T-helper 22 cell (primary cell): Measurements from ENCODE around the gene TMEM18.

ENCODE experiments used
- DNase-seq: peaks from one replicate; pipeline ENCODE4 v3.0.0-alpha.2; 2020; ENCODE audit warnings: low read depth

The TMEM18 gene

DNA sequence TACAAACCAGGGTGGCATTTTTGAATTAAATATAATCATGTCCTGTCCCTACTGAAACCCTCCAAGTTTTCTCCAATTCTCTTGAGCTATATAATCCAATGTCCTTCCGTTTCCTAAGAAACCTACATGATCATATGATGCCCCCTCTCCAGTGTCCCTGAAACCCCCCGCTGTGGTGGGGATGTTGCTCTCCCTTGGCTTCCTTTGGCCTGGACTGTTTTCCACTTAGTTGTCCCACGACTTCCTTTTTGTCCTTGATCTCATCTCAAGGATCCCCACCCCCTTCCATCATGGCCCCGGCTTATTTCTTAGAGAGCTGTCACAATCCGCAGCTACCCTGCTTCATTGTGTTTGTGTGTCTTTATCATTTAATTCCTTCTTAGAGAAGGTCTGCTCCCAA, 43.8 kb downstream of the TMEM18 start:
- DNase-seq: no peak

DNA sequence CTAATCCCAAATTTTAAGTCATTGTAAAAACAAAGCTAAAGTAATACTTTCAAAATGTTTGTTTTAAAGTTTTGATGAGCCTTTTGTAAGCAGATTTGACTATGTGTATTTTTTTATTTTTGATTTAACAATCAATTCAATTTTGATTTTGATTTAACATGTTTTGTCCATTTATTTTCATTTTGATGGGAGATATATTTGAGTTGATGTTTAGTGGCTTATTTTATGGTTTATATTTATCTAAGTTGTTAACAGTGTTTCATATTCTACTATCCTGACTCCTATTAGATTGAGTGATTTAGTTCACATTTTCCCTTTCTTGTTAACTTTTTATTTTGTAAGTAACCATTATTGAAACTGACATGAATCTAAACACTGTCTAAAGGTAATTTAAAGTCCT, 44.7 kb downstream of the TMEM18 start:
- DNase-seq: no peak

DNA sequence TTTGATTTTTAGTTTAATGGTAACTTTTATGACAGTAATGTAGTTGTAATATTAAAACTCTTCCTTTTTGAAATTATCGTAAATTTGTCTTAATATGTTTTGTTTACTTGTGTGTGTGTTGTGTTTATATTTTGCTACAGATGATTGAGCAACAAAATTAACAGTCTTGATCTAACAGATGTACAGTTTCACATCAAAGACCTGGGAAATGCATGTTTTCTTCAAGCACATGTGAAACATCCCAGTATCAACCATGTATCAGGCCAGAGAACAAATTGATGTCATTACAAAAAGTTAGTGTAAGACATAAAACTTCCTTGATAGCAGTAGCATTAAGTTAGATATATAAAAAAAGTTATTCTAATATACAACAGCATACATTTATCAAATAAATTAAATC, 45.5 kb downstream of the TMEM18 start:
- DNase-seq: no peak

DNA sequence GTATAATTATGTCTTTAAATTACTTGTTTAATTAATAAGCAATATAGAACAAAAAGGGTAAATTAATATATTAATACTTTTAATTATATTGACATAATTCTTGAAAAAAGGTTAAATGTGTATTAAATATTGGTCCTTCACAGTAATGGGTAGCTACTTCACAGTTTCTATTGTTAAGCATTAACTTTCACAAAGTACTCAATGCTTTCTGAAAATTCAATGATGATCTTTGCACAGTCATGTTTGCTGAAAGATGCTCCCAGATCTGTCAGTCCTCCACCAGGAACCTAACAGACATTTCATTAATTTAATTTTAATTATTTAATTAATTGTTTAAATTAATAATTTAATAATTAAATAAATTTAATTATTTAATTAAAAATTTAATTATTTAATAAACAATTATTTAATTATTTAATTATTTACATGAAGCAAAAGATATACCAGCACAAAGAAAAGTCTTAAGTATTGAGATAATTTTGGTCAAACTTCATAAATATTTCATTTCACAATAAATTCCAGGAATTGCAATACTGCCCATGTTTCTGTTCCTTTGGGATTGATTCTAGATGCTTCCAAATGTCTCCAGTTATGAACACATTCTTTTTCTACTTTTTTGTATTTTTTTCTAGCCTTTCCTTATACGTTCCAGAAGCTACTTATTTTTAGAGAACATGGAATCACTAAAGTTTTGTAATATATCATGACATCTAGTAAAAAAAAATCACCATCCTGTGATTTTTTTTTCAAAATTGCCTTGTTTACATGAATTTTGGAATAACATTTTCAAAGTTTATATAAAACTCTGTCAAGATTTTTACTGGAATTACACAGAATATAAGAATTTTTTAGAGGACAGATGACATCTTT, 46.5 kb downstream of the TMEM18 start:
- DNase-seq: no peak

DNA sequence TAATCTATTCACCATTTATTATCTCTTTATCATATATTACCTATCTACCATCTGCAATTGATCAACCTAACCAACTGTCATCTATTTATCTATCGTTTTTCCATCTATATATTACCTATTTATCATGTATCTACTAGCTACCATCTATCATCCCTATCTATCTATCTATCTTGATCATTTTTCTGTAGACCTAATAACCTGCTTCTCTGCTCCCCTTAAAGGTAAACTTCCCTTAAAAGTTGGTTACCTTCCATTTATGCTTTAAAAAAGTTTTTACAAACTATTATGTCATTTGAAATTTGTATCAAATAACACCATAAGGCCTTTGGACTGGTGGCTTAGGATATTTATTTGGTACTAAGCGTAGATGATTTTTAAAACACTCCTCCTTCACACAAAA, 47.2 kb downstream of the TMEM18 start:
- DNase-seq: no peak

- no peak for DNase-seq
These were observed 48.6 kb downstream of the TMEM18 start for GRCh38 chr2:628651-629050.

- DNase-seq: no peak
These were observed 49.2 kb downstream of the TMEM18 start for GRCh38 chr2:627926-628560.

DNA sequence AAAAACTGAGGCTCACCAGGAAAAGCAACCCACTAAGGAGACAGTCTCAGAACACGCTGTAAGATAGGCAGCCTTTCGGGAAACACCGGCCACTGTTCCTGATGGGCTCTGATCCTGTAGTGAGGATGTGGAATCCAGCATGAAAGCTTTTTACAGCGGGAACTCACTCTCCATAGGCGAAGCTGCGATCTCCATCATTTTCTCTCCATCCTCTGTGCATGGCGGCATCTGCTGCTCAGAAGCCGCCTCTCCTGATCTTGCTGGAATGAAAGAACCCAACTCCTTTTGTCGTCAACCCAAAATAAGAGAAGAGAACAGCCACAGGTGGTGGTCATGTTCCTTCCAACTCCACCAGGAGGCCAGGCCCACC, 49.9 kb downstream of the TMEM18 start:
- DNase-seq: no peak

GRCh38 chr2:626491-627339, 50.5 kb downstream of the TMEM18 start:
- no peak for DNase-seq

DNA sequence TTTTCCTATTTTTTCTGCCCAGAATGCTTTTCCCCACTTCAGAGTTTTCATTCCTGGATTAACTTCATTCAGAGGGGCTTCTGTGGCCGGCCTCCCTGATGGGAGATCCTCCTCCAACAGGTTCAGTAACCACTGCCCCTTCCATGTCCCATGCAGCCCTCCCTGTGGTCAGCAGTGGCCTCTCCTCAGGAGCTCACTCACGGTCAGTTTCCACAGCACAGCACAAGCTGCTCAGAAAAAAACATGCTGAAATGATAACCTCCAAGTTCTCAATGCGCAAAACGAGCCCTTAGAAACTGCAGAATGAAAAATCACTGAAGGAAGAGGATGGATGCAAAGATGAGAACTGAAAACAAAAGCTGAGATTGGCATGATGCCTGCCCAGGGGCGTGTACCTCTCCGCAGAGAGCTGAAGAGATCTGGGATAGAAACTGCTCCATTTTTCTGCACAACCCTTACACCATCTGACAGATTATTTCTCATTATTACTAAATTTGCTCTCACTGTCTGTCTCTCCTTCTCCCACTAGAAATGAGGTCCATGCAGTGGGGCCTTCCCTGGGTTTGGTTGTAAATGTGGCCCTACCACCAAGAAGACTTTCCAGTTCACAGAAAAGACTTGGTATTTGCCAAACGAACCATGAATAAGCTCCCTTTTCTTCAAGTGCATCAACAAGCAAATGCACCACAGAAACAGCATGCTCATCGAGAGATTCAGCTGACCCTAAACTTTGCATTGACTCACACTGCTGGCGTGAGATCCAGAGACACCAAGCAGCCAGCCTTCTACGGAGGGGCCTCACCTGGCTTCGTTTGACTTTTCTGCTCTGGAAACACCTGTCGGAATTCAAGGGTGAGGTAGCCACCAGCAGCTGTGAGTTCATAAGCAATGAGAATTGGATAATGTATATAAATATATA, 51.5 kb downstream of the TMEM18 start:
- no peak for DNase-seq

- no peak for DNase-seq
These were observed 52.5 kb downstream of the TMEM18 start for GRCh38 chr2:624551-625347.

DNA sequence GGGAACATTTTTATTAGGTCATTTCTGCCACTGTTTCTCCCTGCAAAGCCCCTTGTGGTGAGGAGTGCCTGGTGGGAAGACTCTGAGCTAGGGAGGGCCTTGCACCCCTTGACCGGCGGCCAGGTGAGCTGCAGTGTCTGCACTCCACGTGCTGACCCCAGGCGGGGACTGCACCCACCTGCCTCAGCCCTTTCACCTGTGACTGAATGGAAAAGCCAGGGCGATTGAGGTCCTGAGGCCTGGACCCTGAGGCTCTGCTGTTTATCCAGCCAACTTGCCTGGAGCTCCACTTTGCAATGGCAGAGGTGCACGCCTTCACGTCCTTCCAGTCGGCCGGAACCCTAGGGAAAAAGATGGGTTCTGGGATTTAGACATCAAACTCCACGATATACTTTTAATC, 53.1 kb downstream of the TMEM18 start:
- no peak for DNase-seq

DNA sequence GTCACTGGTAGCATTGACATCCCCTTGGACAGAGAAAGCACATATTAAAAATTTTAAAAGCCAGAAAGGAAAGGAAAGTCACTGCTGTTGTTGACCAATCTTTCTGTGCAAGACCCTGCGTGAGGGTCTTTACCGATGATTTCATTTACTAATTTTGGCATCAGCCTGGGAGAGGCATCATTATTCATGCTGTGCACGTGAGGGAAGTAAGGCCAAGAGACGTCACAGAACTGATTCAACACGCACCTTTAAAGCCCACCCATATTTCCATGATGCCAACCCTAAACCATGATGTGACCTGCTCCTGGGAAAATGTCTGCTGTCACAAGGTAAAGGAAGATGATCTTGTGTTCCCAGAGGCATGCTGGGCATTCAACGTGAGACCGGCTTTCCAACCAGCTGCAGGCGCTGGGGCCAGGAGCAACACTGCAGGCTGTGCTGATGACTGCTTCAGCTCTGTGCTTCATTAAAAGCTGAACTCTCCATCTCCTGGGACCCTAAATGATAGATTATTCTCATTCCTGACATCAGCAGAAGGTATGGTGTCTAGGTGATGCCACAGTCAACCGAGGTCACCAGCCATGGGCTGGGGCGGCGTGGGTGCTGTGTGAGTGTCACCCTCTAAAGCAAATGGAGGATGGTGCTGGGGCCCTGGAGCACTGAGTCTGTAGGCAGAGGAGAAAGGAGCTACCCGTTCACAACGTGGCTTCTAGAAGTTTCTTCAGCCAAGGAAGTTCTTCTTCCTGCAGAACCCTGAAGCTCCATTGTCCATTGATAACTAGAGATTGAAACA, 53.9 kb downstream of the TMEM18 start:
- DNase-seq: no peak

DNA sequence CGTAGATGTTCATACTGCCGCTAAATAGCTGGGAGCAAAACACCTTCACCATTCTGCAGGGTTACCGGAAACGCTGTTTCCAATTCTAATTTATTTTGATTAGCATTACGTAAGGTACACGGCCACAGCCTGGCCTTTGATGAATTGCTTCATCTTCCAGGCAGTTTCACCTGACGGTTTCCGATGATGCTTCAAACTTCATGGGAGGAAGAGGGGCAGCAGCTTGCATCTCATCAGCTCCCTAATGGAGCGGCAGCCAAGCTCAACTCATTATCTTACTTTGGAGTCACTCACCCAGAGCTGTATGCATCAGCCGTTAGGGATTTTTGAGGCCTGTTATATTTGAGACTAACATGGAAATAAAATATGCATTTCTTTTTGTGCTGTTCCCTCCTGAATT, 54.8 kb downstream of the TMEM18 start:
- no peak for DNase-seq

DNA sequence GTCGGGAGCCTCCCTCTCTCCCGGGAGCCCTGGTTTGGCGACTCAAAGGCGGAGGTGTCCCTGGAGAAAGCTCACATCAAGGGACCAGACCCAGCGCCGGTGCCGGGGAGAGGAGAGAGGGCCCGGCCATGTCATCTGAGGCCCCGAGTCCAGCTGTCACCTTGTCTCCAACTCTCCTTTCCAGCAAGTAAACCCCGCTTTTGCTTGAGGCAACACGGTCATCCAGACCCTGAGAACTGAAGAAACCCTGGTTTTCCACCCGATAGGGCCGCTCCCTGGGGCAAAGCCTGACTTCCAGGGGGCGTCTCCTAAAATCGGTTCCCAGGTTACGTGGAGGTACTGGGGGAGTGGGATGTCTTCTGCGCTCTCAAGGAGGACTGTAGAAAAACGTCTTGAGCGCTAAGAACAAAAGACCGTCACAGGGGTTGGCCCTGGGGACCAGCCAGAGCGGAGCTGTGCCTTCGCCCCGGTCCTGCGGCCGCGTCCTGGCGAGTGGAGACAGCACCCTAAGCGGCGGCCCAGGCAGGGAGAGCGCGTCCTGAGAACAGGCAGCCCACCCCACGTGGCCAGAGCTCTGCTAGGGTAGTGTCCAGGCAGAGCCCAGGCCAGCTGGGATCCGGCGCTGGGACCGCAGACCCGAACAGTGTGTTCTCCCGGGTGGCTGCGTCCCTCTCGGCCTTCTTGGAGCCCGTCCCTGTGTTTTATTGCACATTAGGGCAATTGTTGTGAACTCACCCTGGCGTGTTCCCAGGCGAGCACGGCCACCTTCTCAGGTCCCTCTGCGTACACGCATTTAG, 55.7 kb downstream of the TMEM18 start:
- DNase-seq: no peak

GRCh38 chr2:620471-621302, 56.5 kb downstream of the TMEM18 start:
- no peak for DNase-seq

DNA sequence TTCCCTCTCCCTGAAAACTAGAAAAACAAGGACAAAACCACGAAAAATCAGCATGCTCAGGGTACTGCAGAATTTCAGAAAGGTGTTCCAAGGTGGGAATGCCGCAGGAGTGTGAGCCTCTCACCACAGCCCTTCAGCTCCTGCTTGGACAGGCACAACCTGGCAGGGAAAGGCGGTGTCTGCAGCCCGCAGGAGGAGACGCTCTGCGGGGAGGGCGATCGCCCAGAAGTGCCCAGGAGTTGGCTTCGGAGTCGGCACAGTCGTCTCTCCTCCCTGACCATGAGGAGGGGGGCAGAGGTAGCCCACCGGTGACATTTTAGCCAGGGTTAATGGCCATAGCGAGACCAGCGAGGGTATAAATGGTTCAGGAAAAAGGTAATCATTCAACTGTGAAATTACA, 57.2 kb downstream of the TMEM18 start:
- no peak for DNase-seq

DNA sequence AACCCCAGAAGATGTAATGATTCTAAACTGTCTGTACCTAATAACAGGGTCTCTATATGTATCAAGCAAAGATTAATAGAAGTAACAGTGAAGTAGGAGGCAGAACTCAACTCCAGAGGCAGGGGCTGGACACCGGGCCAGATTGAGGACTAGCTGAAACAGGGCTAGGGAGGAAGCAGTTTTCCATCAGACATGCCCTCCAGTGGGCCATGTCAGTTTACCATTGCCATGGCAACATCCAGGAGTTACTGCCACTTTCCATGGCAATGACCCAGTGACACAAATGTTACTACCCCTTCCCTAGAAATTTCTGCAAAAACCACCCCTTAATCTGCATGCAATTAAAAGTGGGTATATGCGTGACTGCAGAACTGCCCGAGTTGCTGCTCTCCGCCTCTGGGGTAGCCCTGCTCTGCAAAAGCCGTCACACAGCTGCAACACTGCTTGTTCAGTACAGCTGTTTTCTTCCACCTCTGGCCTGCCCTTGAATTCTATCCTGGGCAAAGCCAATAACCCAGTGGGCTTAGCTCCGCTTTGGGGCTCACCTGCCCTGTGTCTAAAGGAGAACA, 58.7 kb downstream of the TMEM18 start:
- DNase-seq: no peak
